Activated B cell treated with CpG ODN at 0.5 μM for 24 hours (primary cell): ENCODE measurements around the gene ARL4A. TPM values are rescaled to one million over a fixed set of nuclear protein-coding genes. Genes with fewer than 3 reads are reported as not detected.
"Not testable (repeated sequence)": the region's sequence is repeated elsewhere in the genome, so short reads cannot be mapped to it uniquely, and the experiment has no call there.

Experiments used
- ATAC-seq: fragments of 200-7000 bp; cut with Tn5 transposase; one replicate; pipeline ENCODE4 v1.10.0; 2021; ENCODE audit warnings: low read depth, mild to moderate bottlenecking, moderate library complexity
- CTCF ChIA-PET: fragments of 350-600 bp; sonication (Branson Sonifier 250); formaldehyde crosslinking; loops from one replicate; lab custom pipeline; 2021; ENCODE audit warnings: antibody characterized with exemption; lab: Charles Lee
- POLR2A ChIA-PET: fragments of 350-600 bp; sonication (Branson Sonifier 250); formaldehyde crosslinking; loops from one replicate; lab custom pipeline; 2021; ENCODE audit warnings: antibody characterized with exemption; lab: Charles Lee
- DNase-seq: peaks from one replicate; pipeline ENCODE4 v3.0.0; 2022
- H3K27ac Mint-ChIP-seq: one replicate; pipeline ENCODE4 v1.8.0; 2020; ENCODE audit warnings: mixed read lengths
- H3K27me3 Mint-ChIP-seq: one replicate; pipeline ENCODE4 v1.8.0; 2021; ENCODE audit warnings: mixed read lengths
- H3K36me3 Mint-ChIP-seq: one replicate; pipeline ENCODE4 v1.8.0; 2021; ENCODE audit warnings: low read depth, mixed read lengths
- H3K4me1 Mint-ChIP-seq: one replicate; pipeline ENCODE4 v1.8.0; 2021; ENCODE audit warnings: mixed read lengths
- H3K4me3 Mint-ChIP-seq: one replicate; pipeline ENCODE4 v1.8.0; 2020; ENCODE audit warnings: mild to moderate bottlenecking, mixed read lengths
- H3K9me3 Mint-ChIP-seq: one replicate; pipeline ENCODE4 v1.8.0; 2020; ENCODE audit warnings: mixed read lengths
- intact Hi-C: fragments of 100-400 bp; cut with micrococcal nuclease; formaldehyde crosslinking; loops from one replicate; pipeline ENCODE4 v1.15.1; 2024
- total RNA-seq: library from RNA; stranded (reverse); gene quantifications from 2 replicates; pipeline ENCODE4 v1.2.3, GENCODE V29; 2022
- TF ChIP-seq, protein P1 (sequence below): fragments of 200-600 bp; IDR thresholded peaks from one replicate; pipeline ENCODE4 v1.8.0; 2022; ENCODE audit warnings: antibody characterized with exemption, mild to moderate bottlenecking

Gene ARL4A
- total RNA-seq, 1 donor from 2014 or later: 11.9 TPM

DNA sequence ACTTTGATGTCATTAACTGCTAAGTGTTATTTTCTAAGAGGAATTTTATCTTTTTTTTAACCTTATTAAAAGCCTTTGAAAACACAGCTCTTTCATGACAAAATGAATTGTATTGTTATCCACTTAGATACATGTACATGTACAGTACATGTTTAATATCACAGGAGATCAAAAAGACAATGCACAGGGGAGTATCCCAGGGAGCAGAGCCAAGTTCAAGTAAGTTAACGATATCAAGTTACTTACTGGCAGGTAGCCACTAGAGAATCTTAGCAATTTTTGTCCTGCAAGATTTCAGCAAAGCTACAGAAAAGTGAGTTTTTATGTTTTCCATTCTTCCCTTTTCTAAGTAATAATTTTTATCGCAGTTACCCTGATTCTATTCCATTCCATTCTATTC, 33.9 kb upstream of the ARL4A start:
- Mint-ChIP-seq H3K27ac (no peak overlapping the region), H3K4me1 (no peaks in the 10 kb centered on the region), H3K36me3 (no peaks in the 10 kb centered on the region), H3K27me3 (no peaks in the 10 kb centered on the region), H3K4me3 (no peak overlapping the region), H3K9me3 (no peaks in the 10 kb centered on the region)
- ChIA-PET CTCF (interaction anchor here (0.6 kb wide), 1 partner anchor 63 kb away, joined by 4 read pairs; no protein-coding TSS in a partner anchor), POLR2A (no interaction called here)
- intact Hi-C loops: no loop called here
- DNase-seq (no peak), ATAC-seq (no peak)
- TF ChIP-seq, protein P1, sequence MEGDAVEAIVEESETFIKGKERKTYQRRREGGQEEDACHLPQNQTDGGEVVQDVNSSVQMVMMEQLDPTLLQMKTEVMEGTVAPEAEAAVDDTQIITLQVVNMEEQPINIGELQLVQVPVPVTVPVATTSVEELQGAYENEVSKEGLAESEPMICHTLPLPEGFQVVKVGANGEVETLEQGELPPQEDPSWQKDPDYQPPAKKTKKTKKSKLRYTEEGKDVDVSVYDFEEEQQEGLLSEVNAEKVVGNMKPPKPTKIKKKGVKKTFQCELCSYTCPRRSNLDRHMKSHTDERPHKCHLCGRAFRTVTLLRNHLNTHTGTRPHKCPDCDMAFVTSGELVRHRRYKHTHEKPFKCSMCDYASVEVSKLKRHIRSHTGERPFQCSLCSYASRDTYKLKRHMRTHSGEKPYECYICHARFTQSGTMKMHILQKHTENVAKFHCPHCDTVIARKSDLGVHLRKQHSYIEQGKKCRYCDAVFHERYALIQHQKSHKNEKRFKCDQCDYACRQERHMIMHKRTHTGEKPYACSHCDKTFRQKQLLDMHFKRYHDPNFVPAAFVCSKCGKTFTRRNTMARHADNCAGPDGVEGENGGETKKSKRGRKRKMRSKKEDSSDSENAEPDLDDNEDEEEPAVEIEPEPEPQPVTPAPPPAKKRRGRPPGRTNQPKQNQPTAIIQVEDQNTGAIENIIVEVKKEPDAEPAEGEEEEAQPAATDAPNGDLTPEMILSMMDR: no peak

DNA sequence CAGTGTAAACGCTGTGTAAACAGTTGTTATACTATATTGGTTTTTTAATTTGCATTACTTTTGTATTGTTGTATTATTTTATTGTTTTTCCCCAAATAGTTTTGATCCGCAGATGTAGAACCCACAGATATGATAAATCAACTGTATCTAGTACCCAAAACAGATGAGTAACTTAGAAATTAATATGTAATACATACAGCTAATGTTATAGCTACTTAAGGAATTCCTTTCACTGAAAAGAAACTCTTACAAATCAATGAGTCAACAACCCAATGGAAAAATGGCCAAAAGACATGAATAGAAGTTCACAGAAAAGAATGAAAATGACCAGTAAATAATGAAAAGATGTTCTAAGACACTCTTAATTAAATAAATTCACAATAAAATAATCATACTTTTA, 32.3 kb upstream of the ARL4A start:
- H3K4me1 Mint-ChIP-seq: no peaks in the 10 kb centered on the region
- H3K36me3 Mint-ChIP-seq: no peaks in the 10 kb centered on the region
- DNase-seq (no peak), ATAC-seq (no peak)
- peaks cover 2% of the 10 kb centered on the region for H3K27me3 Mint-ChIP-seq
- TF ChIP-seq, protein P1: no peak
- no peak overlapping the region for H3K4me3 Mint-ChIP-seq
- ChIA-PET CTCF (no interaction called here), POLR2A (no interaction called here)
- no peak overlapping the region for H3K27ac Mint-ChIP-seq
- intact Hi-C loops: no loop called here
- no peaks in the 10 kb centered on the region for H3K9me3 Mint-ChIP-seq

DNA sequence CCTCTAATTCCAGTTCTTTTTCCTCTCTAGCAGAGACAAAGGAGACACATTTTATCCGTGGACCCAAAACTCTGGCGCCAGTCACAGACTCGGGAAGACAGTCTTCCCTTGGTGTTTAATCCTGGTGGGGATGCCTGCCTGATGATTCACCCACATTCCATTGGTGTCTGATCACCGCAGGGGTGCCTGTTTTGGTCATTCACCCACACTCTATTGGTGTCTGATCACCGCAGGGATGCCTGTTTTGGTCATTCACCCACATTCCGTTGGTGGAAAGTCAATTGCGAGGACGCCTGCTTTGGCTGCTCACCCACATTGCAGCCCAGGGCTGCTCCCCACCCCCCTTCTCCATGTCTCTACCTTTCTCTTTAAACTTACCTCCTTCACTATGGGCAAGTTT, 27.0 kb upstream of the ARL4A start:
- H3K9me3 Mint-ChIP-seq, H3K27ac Mint-ChIP-seq, H3K4me1 Mint-ChIP-seq: not testable (repeated sequence)

DNA sequence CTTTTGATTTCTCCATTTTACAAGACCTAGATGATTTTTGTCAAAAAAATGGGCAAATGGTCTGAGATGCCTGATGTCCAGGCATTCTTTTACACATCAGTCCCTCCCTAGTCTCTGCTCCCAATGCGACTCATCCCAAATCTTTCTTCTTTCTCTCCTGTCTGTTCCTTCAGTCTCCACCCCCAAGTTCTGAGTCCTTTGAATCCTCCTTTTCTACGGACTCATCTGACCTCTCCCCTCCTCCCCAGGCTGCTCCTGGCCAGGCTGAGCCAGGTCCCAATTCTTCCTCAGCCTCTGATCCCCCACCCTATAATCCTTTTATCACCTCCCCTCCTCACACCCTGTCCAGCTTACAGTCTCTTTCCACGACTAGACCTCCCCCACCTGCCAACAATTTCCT, 26.4 kb upstream of the ARL4A start:
- H3K4me3 Mint-ChIP-seq, POLR2A ChIA-PET, H3K36me3 Mint-ChIP-seq, DNase-seq, intact Hi-C loops, ATAC-seq, H3K27ac Mint-ChIP-seq, H3K9me3 Mint-ChIP-seq, H3K4me1 Mint-ChIP-seq, CTCF ChIA-PET, H3K27me3 Mint-ChIP-seq: not testable (repeated sequence)

More for the DNA sequence above, 27.0 kb upstream of the ARL4A start:
- H3K4me3 Mint-ChIP-seq, CTCF ChIA-PET, DNase-seq, H3K36me3 Mint-ChIP-seq, POLR2A ChIA-PET, intact Hi-C loops, ATAC-seq, H3K27me3 Mint-ChIP-seq: not testable (repeated sequence)

DNA sequence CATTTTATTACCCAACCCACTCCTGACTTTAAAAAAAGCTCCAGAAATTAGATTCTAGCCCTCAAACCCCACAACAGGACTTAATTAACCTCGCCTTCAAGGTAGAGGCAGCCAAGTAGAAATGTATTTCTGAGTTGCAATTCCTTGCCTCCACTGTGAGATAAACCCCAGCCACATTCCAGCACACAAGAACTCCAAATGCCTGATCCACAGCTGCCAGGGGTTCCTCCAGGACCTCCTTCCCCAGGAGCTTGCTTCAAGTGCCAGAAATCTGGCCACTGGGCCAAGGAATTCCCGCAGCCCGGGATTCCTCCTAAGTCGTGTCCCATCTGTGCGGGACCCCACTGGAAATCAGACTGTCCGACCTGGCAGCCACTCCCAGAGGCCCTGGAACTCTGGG, 25.9 kb upstream of the ARL4A start:
- no peaks in the 10 kb centered on the region for H3K36me3 Mint-ChIP-seq
- intact Hi-C loops: no loop called here
- DNase-seq (no peak), ATAC-seq (no peak)
- POLR2A ChIA-PET: no interaction called here
- H3K4me1 Mint-ChIP-seq: no peaks in the 10 kb centered on the region
- peaks cover 5% of the 10 kb centered on the region for H3K27me3 Mint-ChIP-seq
- TF ChIP-seq, protein P1: no peak
- CTCF ChIA-PET: no interaction called here
- H3K9me3 Mint-ChIP-seq: no peaks in the 10 kb centered on the region
- H3K27ac Mint-ChIP-seq: no peak overlapping the region
- H3K4me3 Mint-ChIP-seq: no peak overlapping the region

DNA sequence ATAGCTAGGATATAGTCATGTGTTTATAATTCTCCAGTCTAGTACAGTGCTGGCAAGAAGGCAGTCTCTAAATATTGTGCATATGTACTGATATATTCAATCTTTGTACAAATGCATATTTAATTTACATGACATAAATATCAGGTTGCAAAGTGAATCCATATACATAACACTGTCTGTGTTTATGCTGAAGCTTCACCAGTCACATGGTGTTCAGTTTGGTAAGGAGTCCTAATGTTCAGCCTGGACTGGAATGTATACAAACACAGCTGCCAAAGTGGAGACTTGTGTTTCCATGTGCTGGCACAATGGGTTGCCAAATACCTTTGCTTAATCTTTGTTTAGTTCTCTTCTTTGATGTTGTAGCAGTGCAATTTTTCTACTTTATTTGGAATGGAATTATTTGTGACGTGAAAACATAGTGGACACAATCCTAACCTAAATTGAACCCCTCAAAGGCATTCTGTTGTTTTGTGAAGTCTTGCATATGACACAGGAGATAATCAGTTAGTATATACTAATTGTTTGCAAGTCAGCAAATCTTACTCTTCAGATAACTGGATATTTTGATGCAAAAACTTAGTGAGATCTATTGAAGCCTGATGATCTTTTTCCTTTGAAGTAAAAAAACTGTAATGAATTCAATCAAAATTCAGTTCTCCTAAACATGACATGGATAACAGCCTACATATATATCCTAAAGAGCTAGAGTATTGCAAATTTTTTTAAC, 17.3 kb upstream of the ARL4A start:
- Mint-ChIP-seq H3K4me1 (peaks cover 58% of the 10 kb centered on the region), H3K27ac (peak overlapping the region; percentile 76), H3K36me3 (no peaks in the 10 kb centered on the region), H3K27me3 (no peaks in the 10 kb centered on the region), H3K4me3 (peak overlapping the region; percentile 36), H3K9me3 (no peaks in the 10 kb centered on the region)
- ChIA-PET CTCF (no interaction called here), POLR2A (no interaction called here)
- ATAC-seq (no peak), DNase-seq (no peak)
- TF ChIP-seq, protein P1: no peak
- intact Hi-C loops: no loop called here
